Right atrium auricular region (tissue), 2 donors: ENCODE measurements around the gene SSUH2. TPM values are rescaled to one million over a fixed set of nuclear protein-coding genes. Genes with fewer than 3 reads are reported as not detected.

Experiments
- DNase-seq: peaks from one replicate; pipeline ENCODE4 v3.0.0-alpha.2; 2019; ENCODE audit warnings: low spot score
- H3K27ac ChIP-seq, 2 donors: fragments of 200-600 bp; sonication (generic); 1 replicate in 1 of 2; 2 replicates in 1 of 2; pipeline ENCODE4 v1.5.1; 2016 to 2019
- H3K27me3 ChIP-seq, 2 donors: fragments of 200-600 bp; sonication (generic); one replicate each; pipeline versions ENCODE4 v1.5.1 to v1.6.0; 2017 to 2019
- H3K36me3 ChIP-seq: fragments of 200-600 bp; sonication (generic); one replicate; pipeline ENCODE4 v1.5.1; 2016
- H3K4me1 ChIP-seq, 2 donors: fragments of 200-600 bp; sonication (generic); one replicate each; pipeline versions ENCODE4 v1.5.1 to v1.6.0; 2017 to 2019
- H3K4me3 ChIP-seq, 2 donors: fragments of 200-600 bp; sonication (generic); 1 replicate in 1 of 2; 2 replicates in 1 of 2; pipeline ENCODE4 v1.5.1; 2017 to 2019; ENCODE audit warnings: mild to moderate bottlenecking in 1 of 2, moderate library complexity in 1 of 2
- H3K9me3 ChIP-seq, 2 donors: fragments of 200-600 bp; sonication (generic); one replicate each; pipeline ENCODE4 v1.5.1; 2019
- CTCF ChIP-seq, 2 donors: fragments of 200-600 bp; sonication (generic); IDR thresholded peaks; one replicate each; pipeline ENCODE4 v1.5.1; 2019; ENCODE audit warnings: antibody characterized with exemption in 2 of 2
- total RNA-seq, 2 donors: library from RNA; depleted of rRNA; stranded (reverse); fragments of >200 nt; gene quantifications; one replicate each; pipeline ENCODE4 v1.1.0, GENCODE V29; 2016

SSUH2 gene
- total RNA-seq, 2 donors from 2014 or later, result 0.59 to 0.82 TPM

GRCh38 chr3:8573342-8573926 lies 71.2 kb downstream of the SSUH2 start:
- TF ChIP-seq CTCF (IDR thresholded peaks at IDR 0.05), result no peak
- peaks cover 0 to 33% of the 10 kb centered on the region in 2 donors for H3K4me1 ChIP-seq
- peak overlapping the region; percentile 8 to 63 for H3K27ac ChIP-seq
- no peaks in the 10 kb centered on the region for H3K9me3 ChIP-seq
- peak; percentile 58 for DNase-seq
- H3K36me3 ChIP-seq, result peaks cover 41% of the 10 kb centered on the region
- H3K27me3 ChIP-seq, result no peaks in the 10 kb centered on the region
- no peak overlapping the region for H3K4me3 ChIP-seq

- Histone ChIP-seq H3K9me3 (no peaks in the 10 kb centered on the region), H3K4me1 (peaks cover 0 to 32% of the 10 kb centered on the region in 2 donors), H3K36me3 (peaks cover 63% of the 10 kb centered on the region), H3K27ac (peak overlapping the region; percentile 6 to 44), H3K4me3 (no peak overlapping the region), H3K27me3 (no peaks in the 10 kb centered on the region)
- TF ChIP-seq CTCF (IDR thresholded peaks at IDR 0.05), result no peak
- DNase-seq, result peak; percentile 52
Observed at GRCh38 chr3:8571256-8571655, 73.3 kb downstream of the SSUH2 start.

Other genes starting within 250 kb of the SSUH2 start
- 10 to 100 TPM; 73.5 to 79.0 TPM for gene LMCD1, start 143.0 kb downstream of the SSUH2 start, total RNA-seq
- 10 to 100 TPM; 16.7 to 22.9 TPM for gene CAV3, start 89.0 kb upstream of the SSUH2 start, total RNA-seq
- under 1 TPM; 0.47 to 0.52 TPM for gene OXTR, start 124.8 kb upstream of the SSUH2 start, total RNA-seq